ENCODE results near the gene PSKH1.

GRCh38 chr16:67862623-67863583 is 30.2 kb upstream of the PSKH1 start:
- TF ChIP-seq EZH2 (IDR thresholded peaks at IDR 0.05; ENCODE audit: borderline replicate concordance): no peak
- TF ChIP-seq CTCF (IDR thresholded peaks at IDR 0.05; ENCODE audit: poor library complexity): no peak
- TF ChIP-seq EZH2phosphoT487 (IDR thresholded peaks at IDR 0.05; ENCODE audit: low read depth, severe bottlenecking, unreplicated experiment): no peak
